GM12878 (cell line): ENCODE data around the gene COPS7A. TPM values are rescaled to one million over a fixed set of nuclear protein-coding genes. Genes with fewer than 3 reads are reported as not detected.

ENCODE experiments used
- ATAC-seq: fragments of 200-7000 bp; cut with Tn5 transposase; 3 replicates; pipeline ENCODE4 v1.9.1; 2020; ENCODE audit warnings: mild to moderate bottlenecking, moderate library complexity
- BruUV-seq: library from RNA; stranded (reverse); fragments of 400-500 nt; replicated peaks from 2 replicates; lab custom pipeline; 2021; lab: Mats Ljungman, UMichigan
- CTCF ChIA-PET: fragments of 300-600 bp; sonication (Branson Sonifier 250); formaldehyde crosslinking; extraction: SDS; loops from one replicate; lab custom pipeline; 2021; ENCODE audit warnings: inconsistent platforms; lab: Yijun Ruan, JAX
- POLR2A ChIA-PET: fragments of 350-600 bp; formaldehyde crosslinking; extraction: SDS; loops from one replicate; lab custom pipeline; 2021; ENCODE audit warnings: inconsistent platforms; lab: Charles Lee
- RAD21 ChIA-PET: fragments of 300-600 bp; sonication (Branson Sonifier 250); formaldehyde crosslinking; loops from one replicate; lab custom pipeline; 2023; ENCODE audit warnings: antibody characterized with exemption; ENCODE audit not compliant: unreplicated experiment; lab: Charles Lee
- SMC1A ChIA-PET: fragments of 300-600 bp; sonication (Branson Sonifier 250); formaldehyde crosslinking; loops from one replicate; lab custom pipeline; 2023; ENCODE audit not compliant: unreplicated experiment, uncharacterized antibody; lab: Charles Lee
- DNase-seq: peaks from one replicate; pipeline ENCODE4 v3.0.0-alpha.2; 2011; ENCODE audit warnings: low read depth, low spot score
- FAIRE-seq: peaks from 3 replicates; lab custom pipeline; 2011; peaks lifted over from hg19 to GRCh38; lab: Jason Lieb, UNC
- H2AFZ ChIP-seq: 2 replicates; pipeline ENCODE4 v1.6.0; 2011; ENCODE audit warnings: low read depth, low read length, control low read depth; ENCODE audit not compliant: control insufficient read depth
- H3K27ac ChIP-seq: 2 replicates; pipeline ENCODE4 v1.5.1; 2011; ENCODE audit warnings: control low read depth; ENCODE audit not compliant: control insufficient read depth, insufficient read depth
- H3K27me3 ChIP-seq, 2 experiments: replicated peaks in 1 of 2; 2 replicates each; pipeline versions ENCODE4 v1.6.0 to v1.6.1; 2011; ENCODE audit warnings: low read length in 1 of 2; ENCODE audit not compliant: control insufficient read depth in 2 of 2, insufficient read depth in 2 of 2
- H3K36me3 ChIP-seq, 2 experiments: 2 replicates each; pipeline ENCODE4 v1.5.1; 2011; ENCODE audit warnings: low read length in 1 of 2; ENCODE audit not compliant: control insufficient read depth in 2 of 2, insufficient read depth in 2 of 2
- H3K4me1 ChIP-seq: 2 replicates; pipeline ENCODE4 v1.6.1; 2011; ENCODE audit warnings: mild to moderate bottlenecking, low read length, moderate library complexity, mixed read lengths; ENCODE audit not compliant: control insufficient read depth, insufficient read depth
- H3K4me2 ChIP-seq: 2 replicates; pipeline ENCODE4 v1.6.0; 2011; ENCODE audit warnings: control low read depth; ENCODE audit not compliant: control insufficient read depth, insufficient read depth
- H3K4me3 ChIP-seq: fragments of 200-600 bp; sonication (generic); 2 replicates; pipeline ENCODE4 v1.5.1; 2016
- H3K79me2 ChIP-seq: 2 replicates; pipeline ENCODE4 v1.6.0; 2011; ENCODE audit warnings: low read length; ENCODE audit not compliant: control insufficient read depth, insufficient read depth
- H3K9ac ChIP-seq: 2 replicates; pipeline ENCODE4 v1.8.0; 2011; ENCODE audit warnings: low read length, control low read depth, mixed read lengths; ENCODE audit not compliant: control insufficient read depth, insufficient read depth
- H3K9me3 ChIP-seq: replicated peaks from 3 replicates; pipeline ENCODE4 v1.5.1; 2011; ENCODE audit warnings: mild to moderate bottlenecking, low read length; ENCODE audit not compliant: control insufficient read depth, insufficient read depth
- H4K20me1 ChIP-seq: 2 replicates; pipeline ENCODE4 v1.6.0; 2011; ENCODE audit not compliant: control insufficient read depth, insufficient read depth
- EGR1 ChIP-seq, 2 experiments: IDR thresholded peaks; 1 replicate in 1 of 2; 2 replicates in 1 of 2; pipeline ENCODE4 v1.6.1; 2011 to 2012; ENCODE audit warnings: low read depth in 2 of 2, low read length in 2 of 2, borderline replicate concordance in 1 of 2, mild to moderate bottlenecking in 1 of 2, moderate library complexity in 1 of 2
- EZH2 ChIP-seq: IDR thresholded peaks from 2 replicates; pipeline ENCODE4 v1.6.1; 2012; ENCODE audit warnings: low read depth, mild to moderate bottlenecking, control low read depth, inconsistent platforms, low read length, borderline replicate concordance; ENCODE audit not compliant: control insufficient read depth
- IRF3 ChIP-seq: fragments of 450-650 bp; IDR thresholded peaks from 2 replicates; pipeline ENCODE4 v1.6.1; 2014; ENCODE audit warnings: mild to moderate bottlenecking
- IRF5 ChIP-seq: fragments of 450-650 bp; IDR thresholded peaks from 2 replicates; pipeline ENCODE4 v1.6.1; 2017; ENCODE audit warnings: borderline replicate concordance
- MYC ChIP-seq: IDR thresholded peaks from 2 replicates; pipeline ENCODE4 v1.6.1; 2011; ENCODE audit warnings: mild to moderate bottlenecking, low read length, moderate library complexity, inconsistent platforms; ENCODE audit not compliant: insufficient read depth, insufficient replicate concordance, insufficient read length, severe bottlenecking
- POLR2A ChIP-seq: IDR thresholded peaks from 2 replicates; pipeline ENCODE4 v1.6.1; 2011; ENCODE audit warnings: low read depth, mild to moderate bottlenecking, low read length
- USF2 ChIP-seq: IDR thresholded peaks from 2 replicates; pipeline ENCODE4 v1.6.1; 2011; ENCODE audit warnings: low read depth, low read length, improper control_type of control experiment, borderline replicate concordance
- ZNF24 ChIP-seq: fragments of 450-650 bp; IDR thresholded peaks from 2 replicates; pipeline ENCODE4 v1.6.1; 2017; ENCODE audit warnings: antibody characterized with exemption, mild to moderate bottlenecking
- WGBS: methylation state at CpG from one replicate; pipeline ENCODE4 v1.1.6; 2016; ENCODE audit warnings: low lambda C conversion rate; ENCODE audit not compliant: insufficient replicate concordance, insufficient coverage; ENCODE audit errors: missing lambda C conversion rate; 5-methylcytosine and 5-hydroxymethylcytosine counted together
- in situ Hi-C: fragments of 300-500 bp; cut with MboI; formaldehyde crosslinking; loops from 9 replicates; pipeline ENCODE4 v1.14.3; 2018; ENCODE audit warnings: mixed read lengths
- intact Hi-C: fragments of 100-400 bp; cut with micrococcal nuclease; formaldehyde crosslinking; loops from one replicate; pipeline ENCODE4 v1.14.2; 2022; ENCODE audit not compliant: unreplicated experiment
- polyA plus RNA-seq, 11 experiments: library from polyadenylated mRNA; depleted of rRNA in 4 of 11; unstranded in 6 of 11; stranded (reverse) in 5 of 11; fragments of >200 nt; fragmentation: Nextera tagmentation in 4 of 11; fragmentation: Illumina TruSeq in 1 of 11; extraction: Ambion mirVana in 4 of 11; extraction: Trizol in 1 of 11; gene quantifications; 1 replicate in 1 of 11; 2 replicates in 10 of 11; pipeline versions ENCODE4 v1.2.1 to v1.2.3, GENCODE V29; 2011 to 2016; ENCODE audit warnings: inconsistent platforms in 2 of 11, missing spikeins in 2 of 11, low read depth in 1 of 11
- total RNA-seq, 4 experiments: library from RNA; depleted of rRNA in 3 of 4; stranded (reverse); fragments of >200 nt in 3 of 4; fragmentation: Illumina TruSeq in 1 of 4; extraction: Trizol in 1 of 4; gene quantifications; 2 replicates each; pipeline versions ENCODE4 v1.2.1 to v1.2.3, GENCODE V29; 2013 to 2021
- TF ChIP-seq, protein P1 (sequence below): IDR thresholded peaks from 2 replicates; pipeline ENCODE4 v1.6.1; 2011; ENCODE audit warnings: borderline replicate concordance, low read depth, mild to moderate bottlenecking, moderate library complexity, low read length; ENCODE audit not compliant: insufficient read depth, poor library complexity, severe bottlenecking

Gene COPS7A
- total and polyA plus RNA-seq, 10 of the 15 experiments (the other 5 are each of a cell fraction or from before 2014, with no cell fraction given): 25.7 to 74.0 (median 51.9) TPM

DNA sequence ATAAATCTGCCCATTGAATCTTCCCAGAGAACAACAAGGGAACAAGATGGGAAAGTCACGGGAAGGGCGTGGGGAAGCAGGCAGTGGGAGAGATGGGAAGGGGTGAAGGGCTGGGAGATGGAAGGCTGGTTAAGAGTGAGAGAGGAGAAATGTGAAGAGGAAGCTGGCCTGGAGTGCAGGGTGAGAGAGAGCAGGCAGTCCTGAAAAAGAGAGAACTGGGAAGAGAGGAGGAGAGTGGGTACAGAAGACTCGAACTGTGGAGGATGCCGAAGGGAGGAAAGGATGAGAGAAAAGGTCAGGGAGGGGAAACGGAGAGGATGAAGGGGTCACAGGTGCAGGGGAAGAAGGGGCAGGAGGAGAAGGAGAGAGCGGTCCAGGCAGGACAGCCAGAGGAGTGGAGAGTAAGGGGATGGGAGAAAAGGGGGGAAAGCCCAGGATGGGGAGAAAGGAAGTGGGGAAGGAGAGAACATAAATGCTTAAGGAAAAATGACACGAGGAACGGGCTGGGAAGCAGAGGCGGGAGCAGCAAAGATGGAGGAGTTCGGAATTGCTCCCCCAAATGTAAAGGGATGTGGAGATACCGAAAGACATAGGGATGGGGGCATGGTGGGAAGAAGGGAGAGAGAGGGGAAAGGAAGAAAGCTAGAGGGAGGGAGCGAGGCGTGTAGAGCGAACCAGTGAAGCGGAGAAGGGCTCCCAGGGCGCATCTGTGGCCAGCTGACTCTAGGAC is 24.4 kb upstream of the COPS7A start:
- Histone ChIP-seq H3K27ac (no peak overlapping the region), H3K27me3 (peaks cover 15 to 21% of the 10 kb centered on the region in 2 experiments)
- in situ Hi-C loops: no loop called here
- TF ChIP-seq ZNF24: no peak
- TF ChIP-seq EGR1 (IDR thresholded peaks at IDR 0.05; ENCODE audit: borderline replicate concordance in 1 of 2, low read depth in 2 of 2, low read length in 2 of 2): no peak
- TF ChIP-seq MYC: no peak
- TF ChIP-seq, protein P1, sequence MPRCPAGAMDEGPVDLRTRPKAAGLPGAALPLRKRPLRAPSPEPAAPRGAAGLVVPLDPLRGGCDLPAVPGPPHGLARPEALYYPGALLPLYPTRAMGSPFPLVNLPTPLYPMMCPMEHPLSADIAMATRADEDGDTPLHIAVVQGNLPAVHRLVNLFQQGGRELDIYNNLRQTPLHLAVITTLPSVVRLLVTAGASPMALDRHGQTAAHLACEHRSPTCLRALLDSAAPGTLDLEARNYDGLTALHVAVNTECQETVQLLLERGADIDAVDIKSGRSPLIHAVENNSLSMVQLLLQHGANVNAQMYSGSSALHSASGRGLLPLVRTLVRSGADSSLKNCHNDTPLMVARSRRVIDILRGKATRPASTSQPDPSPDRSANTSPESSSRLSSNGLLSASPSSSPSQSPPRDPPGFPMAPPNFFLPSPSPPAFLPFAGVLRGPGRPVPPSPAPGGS: no peak
- no peak for TF ChIP-seq IRF3
- no peak for TF ChIP-seq USF2
- no peak for TF ChIP-seq IRF5
- no peak for TF ChIP-seq POLR2A
- no peak for TF ChIP-seq EZH2
- TF ChIP-seq, all 136 proteins: peak for 0
- Histone ChIP-seq H3K36me3 (no peaks in the 10 kb centered on the region), H3K79me2 (no peaks in the 10 kb centered on the region), H3K9me3 (no peaks in the 10 kb centered on the region), H3K9ac (no peak overlapping the region), H3K4me3 (no peak overlapping the region), H3K4me2 (no peak overlapping the region), H2AFZ (no peak overlapping the region), H3K4me1 (peaks cover 12% of the 10 kb centered on the region), H4K20me1 (no peaks in the 10 kb centered on the region)
- no TSS peak for BruUV-seq
- intact Hi-C loops: no loop called here
- POLR2A ChIA-PET: interaction anchor here (1.6 kb wide), 1 partner anchor 11 kb away, joined by 4 read pairs; the partner anchor contains the start of gene ZNF384
- no peak for ATAC-seq
- CTCF ChIA-PET: interaction anchor here (0.5 to 1.2 kb wide), 3 partner anchors 34 to 134 kb away, joined by 3 read pairs; no protein-coding TSS in a partner anchor
- 26% methylated on average over 15 of the region's 16 CpGs for WGBS
- SMC1A ChIA-PET: interaction anchor here (3.9 kb wide), 1 partner anchor 24 kb away, joined by 16 read pairs; the partner anchor contains the start of gene COPS7A
- DNase-seq: no peak
- RAD21 ChIA-PET: no interaction called here
- FAIRE-seq: no peak
